Retinal pigment epithelial cell (primary cell): ENCODE measurements around the gene XPNPEP2.

Source experiments
- DNase-seq: peaks from one replicate; pipeline ENCODE4 v3.0.0-alpha.2; 2010; ENCODE audit warnings: low read depth
- H3K4me3 ChIP-seq: 2 replicates; pipeline ENCODE4 v1.5.1; 2011; ENCODE audit warnings: mild to moderate bottlenecking, low read length, control low read depth, moderate library complexity
- TF ChIP-seq, protein P1 (sequence below): conservative IDR thresholded peaks from 2 replicates; pipeline ENCODE4 v1.5.1; 2011; ENCODE audit warnings: low read depth, low read length, control low read depth, inconsistent platforms

Gene XPNPEP2

DNA sequence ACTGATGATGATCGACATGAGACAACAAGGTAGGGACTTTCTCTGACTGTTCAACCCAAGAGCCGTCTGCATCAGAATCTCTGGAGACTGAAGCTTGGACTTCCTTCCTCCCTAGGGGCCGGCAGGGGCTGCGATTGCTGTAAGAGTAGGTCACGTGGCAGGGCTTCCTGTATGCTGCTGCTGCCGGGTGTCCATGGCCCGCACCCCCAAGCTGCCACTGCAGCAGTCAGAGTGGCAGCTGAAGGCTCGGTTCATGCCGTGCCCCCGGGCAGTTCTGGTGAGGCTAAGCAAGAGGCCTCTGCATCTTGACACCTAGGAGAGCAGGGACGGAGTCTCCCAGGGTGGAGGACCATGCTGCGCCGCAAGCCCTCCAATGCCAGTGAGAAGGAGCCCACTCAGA lies 41.0 kb downstream of the XPNPEP2 start, which contains the start of gene SASH3:
TSS of gene SASH3 (plus strand) at position 203 of the 400 bp plus-strand sequence. CDS start at position 352, 149 bp downstream.
- TF ChIP-seq, protein P1, sequence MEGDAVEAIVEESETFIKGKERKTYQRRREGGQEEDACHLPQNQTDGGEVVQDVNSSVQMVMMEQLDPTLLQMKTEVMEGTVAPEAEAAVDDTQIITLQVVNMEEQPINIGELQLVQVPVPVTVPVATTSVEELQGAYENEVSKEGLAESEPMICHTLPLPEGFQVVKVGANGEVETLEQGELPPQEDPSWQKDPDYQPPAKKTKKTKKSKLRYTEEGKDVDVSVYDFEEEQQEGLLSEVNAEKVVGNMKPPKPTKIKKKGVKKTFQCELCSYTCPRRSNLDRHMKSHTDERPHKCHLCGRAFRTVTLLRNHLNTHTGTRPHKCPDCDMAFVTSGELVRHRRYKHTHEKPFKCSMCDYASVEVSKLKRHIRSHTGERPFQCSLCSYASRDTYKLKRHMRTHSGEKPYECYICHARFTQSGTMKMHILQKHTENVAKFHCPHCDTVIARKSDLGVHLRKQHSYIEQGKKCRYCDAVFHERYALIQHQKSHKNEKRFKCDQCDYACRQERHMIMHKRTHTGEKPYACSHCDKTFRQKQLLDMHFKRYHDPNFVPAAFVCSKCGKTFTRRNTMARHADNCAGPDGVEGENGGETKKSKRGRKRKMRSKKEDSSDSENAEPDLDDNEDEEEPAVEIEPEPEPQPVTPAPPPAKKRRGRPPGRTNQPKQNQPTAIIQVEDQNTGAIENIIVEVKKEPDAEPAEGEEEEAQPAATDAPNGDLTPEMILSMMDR, result no peak

DNA sequence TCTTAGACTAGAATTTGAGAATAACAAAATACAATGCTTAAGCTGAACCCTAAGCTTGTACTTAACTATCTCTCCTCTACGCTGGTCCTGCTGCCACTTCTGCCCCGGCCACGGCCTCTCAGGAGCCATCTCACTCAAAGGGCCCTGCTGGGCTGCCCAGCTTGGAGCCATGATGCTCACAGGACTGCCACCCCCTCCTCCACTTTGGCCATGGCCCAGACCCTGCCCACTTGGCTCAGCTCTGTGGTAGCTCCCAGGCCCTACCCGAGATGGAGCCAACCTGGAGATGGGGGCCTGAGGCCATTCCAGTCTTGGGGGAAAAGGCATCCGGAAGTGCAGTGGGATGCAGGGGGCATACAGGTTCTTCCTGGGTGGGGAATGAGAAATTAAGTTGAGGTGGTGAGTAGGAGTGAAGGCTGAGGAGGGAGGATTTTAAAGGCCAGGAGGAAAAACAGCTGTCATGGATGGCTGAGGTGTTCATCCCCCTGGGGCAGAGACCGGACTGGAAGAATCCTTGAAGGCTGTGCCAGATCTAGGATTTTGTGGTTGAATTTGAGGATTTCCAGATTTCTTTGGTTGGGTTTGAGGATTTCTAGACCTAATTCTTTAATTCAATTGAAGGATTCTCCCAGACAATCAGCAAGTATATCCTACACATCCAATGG lies 41.8 kb downstream of the XPNPEP2 start:
- H3K4me3 ChIP-seq, result no peak overlapping the region
- no peak for DNase-seq
- TF ChIP-seq, protein P1, result no peak

More for the DNA sequence above, 41.0 kb downstream of the XPNPEP2 start, which contains the start of gene SASH3:
- no peak within 1 kb of the TSS for H3K4me3 ChIP-seq
- DNase-seq, result no peak

DNA sequence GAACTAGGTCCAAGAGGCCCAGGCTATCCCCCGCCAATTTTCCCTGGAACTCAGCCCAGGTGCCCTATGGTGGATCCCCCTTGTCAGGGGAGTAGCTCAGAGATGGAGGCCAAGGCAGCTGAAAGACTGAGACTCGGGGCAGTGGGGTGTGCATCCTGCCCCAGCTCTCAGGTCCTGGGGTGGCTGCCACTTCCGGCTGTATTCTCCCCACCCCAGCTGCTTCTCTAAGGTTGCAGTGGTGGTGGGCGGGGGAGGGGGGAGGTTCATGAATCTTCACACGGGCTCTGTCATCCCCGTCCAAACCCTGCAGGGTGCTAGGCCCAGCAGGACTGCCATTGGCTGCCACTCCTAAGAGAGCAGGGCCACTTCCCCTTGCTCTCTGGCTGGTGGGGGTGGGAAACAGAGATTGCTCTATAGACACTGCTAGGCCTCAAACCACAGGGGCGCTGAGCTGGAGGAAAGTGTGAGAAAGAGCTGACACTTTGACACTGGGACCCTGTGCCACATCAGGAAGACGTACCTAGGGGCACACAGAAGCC lies 42.4 kb downstream of the XPNPEP2 start:
- DNase-seq, result no peak
- H3K4me3 ChIP-seq, result no peak overlapping the region
- TF ChIP-seq, protein P1, result no peak

DNA sequence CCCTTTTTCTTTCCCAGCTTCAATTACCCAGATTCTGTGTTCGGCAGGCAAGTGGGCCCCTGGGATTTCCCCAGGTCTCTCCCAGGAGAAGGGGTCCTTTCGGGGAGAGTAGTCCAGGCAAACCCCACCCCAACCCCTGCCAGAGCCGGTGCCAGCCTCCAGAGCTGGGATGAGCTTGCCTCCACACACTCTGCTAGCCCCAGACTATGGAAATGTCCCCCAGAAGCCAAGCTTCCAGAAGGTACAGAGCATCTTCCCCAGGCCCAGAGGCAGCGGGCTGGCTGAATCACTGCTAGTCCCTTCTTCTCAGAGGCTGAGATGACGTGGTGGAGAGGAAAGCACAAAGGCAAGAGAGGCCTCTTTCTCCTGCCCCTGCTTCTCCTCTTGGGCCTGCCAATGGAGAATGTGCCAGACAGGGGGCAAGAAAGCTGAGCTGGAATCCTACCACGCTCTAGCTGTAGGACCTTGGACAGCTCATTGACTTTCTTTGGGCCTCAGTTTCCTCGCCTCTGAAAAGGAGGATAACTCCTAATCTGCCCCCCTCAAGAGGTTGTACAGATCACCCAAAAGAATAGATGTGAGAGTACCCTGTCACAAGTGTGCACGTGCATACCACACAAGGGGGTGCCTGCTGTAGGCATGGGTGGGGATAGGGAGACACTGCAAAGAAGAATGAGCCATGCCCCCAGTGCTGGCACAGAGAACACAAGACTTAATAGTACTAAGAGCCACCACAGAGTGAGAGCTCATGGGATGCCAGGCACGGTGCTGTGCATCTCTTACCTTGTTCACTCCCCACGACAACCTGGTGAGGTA lies 43.1 kb downstream of the XPNPEP2 start:
- H3K4me3 ChIP-seq, result no peak overlapping the region
- TF ChIP-seq, protein P1, result no peak
- no peak for DNase-seq

DNA sequence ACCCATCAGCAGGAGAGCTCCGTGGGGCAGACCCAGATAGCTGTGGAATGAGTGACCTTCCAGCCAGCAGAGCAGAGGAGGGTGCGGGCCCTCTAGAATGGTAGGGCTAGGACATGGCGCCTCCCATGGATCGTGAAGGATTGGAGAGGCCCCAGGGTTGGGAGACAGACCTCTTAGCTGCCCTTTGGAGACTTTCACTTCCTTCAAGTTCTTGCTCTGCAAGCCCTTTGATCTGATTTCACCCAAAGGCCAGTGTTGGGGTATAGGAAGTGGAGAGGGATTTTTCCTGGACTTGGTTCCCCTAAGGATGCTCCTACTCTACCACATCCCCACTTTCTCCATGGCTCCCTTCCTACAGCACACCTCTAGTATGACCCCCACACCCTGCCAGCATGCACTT lies 43.9 kb downstream of the XPNPEP2 start:
- no peak overlapping the region for H3K4me3 ChIP-seq
- TF ChIP-seq, protein P1, result no peak
- DNase-seq, result no peak

DNA sequence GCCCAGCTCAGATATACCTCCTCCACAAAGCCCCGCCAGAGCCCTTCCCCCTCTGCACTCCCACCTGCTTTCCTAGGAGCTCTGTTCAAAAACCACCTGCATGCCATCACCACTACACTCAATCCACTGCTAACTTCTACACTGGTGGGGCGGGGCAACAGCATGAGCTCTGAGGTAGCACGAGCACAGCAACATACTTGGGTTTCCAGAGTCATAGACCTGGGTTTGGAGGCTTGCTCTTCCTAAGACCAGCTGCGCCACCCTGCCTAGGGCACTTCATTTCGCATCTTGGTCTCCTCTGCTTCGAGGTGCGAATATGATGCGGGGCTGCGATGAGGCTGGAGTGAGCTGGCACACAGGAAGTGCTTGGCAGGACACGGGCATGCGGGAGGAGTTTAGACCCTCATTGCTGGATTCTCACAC lies 44.5 kb downstream of the XPNPEP2 start:
- H3K4me3 ChIP-seq, result no peak overlapping the region
- TF ChIP-seq, protein P1, result no peak
- no peak for DNase-seq
